ENCODE measurements around the gene HS3ST4.
"Not testable (repeated sequence)": the region's sequence is repeated elsewhere in the genome, so short reads cannot be mapped to it uniquely, and the experiment has no call there.

The HS3ST4 gene

DNA sequence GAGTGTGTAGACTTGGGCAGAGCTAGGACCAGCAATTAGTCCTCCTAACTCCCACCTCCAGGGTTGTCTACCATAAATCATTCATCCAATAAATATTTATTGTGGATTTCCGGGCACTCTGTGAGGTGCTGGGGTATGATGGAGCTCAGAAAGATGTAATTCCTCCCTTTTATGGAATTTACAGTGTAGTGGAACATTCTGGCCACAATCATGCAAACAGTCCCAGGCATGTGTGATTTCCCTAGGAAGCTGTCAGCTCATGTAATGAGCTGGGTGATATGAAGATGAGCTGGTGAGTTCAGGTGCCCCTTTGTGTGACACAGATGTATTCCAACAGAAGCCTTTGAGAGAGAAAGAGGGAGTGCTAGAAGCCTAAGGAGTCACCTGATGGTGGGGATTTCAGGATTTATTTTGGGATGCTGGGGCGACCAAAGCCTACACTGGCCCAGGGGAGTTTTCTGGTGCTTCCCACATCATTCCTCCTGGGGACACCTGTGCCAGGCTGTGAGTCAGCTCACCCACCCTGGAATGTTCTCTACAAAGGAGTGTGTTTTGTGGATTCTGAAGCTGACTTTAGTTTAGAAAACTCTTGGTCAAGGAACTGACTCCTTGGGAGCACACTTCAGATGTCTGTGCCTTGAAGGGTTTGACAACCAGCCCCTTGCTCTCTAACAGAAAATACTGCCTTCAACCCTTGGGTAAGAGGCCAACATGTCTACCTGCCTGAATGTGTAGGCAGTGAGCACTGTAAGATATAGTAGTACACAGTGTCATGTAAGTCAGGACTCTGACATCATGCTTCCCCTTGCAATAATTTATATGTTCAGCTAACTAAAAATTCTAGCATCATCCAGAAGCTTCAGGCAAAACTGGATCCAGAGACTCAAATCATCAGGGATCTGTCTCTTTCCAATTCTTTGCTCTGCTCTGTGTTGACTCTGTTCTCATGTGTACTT lies 42.9 kb downstream of the HS3ST4 start:
- DNase-seq = no peak

DNA sequence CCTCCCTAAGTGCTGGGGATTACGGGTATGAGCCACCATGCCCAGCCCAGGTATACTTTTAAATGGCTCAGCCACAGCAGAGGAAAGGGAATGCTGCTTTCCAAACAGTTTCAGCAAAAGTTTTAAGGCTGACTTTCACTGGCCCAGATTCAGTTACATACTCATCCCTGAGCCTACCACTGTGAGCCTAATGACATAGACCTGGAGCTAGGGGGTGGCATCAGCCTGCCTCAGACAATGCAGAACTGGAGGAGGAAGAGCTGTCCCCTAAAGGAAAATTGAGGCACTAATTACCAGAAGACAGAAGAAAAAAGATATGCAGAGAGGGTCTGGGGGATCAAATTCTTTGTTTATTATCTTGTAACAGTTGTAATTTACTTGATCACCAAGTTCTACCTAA lies 43.9 kb downstream of the HS3ST4 start:
- no peak for DNase-seq

DNA sequence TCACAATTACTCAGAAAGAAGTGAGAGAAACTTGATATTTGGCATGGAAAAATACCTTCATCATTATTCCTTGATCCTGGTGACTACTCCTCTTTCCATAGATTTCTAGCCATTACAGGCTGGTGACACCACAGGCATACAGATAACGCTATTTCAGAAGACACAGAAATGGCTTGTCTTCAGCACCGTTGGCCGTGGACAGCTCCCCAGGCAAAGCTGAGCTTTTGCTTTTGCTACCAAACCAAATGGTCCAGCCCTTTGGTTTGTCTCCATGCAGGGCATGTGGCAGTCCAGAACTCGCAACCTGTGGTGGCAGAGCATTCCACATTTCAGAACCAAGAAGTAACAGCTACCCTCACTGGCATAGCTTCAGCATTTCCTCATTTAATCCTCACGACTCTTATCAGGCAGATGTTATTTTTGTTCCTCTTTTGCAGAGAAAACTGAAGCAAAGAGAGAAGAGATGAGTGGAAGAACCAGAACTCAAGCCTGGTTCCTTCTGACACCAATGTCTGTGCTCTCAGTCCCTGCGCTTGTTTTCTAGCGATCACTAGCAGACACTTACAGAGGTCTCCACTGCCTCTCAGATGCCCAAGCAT lies 55.5 kb downstream of the HS3ST4 start:
- peak in 2 of 3 donors; percentile 6 to 23 for DNase-seq

DNA sequence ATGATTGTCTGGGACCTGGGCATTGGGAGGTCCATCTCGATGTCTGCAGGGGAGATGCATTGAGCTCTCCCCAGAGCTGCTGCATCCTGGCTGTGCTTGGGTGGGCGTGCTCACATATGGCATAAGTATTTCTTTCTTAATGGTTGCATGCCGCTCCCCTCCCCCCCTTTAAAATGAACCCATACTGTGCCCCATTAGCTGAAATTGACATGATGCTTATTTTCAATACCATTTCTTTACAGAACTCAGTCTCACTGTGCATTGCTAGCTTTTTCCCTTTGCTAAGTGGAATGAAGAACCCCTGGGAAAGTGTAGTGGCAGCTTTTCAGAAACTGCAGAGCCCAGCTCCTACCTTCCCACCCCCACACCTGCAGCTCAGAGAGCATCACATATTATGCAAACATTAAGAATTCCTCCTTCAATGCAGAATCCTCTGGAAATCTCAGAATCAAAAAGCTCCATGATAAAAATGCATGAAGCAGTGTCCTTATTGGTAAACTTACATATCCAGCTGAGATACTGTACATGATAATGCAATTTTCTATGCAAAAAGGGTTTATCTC lies 56.4 kb downstream of the HS3ST4 start:
- DNase-seq = no peak

DNA sequence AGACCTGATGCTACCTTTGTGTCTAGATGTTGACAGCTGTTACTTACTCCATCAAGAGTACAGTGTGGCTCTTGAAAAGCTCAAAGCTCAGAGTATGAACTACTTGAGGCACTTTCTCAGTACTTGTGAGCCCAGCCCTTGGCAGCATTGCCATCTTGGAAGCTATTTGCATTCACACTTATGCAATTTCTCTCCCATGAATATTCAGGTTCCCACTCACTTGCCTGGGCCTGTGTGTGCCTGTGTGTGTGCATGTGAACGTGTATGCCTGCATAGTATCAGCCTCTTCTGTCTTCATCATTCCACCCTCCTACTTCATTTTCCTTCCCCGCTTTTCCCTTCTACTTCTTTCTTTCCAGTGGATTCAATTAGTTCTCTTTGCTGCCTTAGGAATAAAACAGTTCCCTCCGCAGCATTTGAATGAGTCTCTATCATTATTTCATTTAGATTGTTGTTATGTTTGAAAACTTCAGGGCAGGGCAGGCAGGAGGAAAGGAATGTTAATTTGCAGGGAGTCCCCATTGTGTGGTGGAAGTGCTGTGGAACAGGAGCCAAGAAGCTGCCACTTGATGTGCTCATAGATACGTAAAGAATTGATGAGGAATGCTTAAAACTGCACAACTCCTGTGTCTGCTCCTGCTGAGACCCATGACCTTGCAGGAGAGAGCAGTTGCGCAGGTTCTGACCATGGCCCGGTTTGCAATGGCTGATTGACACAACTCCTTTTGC lies 58.9 kb downstream of the HS3ST4 start:
- DNase-seq = no peak

DNA sequence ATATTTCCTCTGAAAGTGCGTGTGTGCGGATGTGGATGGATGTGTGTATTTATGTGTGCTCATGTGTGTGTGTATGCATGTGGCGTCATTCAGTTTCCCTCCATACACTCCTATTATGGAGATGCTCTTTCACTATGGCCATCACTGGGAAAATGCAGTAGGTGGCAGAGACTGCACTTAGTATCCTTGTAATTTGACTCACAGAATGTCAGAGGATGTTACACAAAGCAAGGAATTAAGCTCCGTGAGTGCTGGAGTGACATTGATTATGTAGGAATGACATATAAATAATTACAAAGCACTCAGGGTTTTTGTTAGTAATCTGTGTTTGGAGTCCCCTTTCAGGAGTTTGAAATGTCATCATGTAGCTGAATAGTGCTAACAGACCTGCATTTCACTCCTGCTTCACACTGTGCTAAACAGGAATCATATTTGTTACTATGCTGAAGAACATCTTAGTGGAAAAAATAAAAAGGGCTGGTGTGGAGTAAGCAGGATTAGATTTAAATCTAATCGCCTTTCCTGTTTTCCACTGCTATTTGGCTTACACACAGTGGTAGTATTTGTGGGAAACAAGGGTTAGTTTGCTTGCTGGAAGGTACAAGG lies 59.6 kb downstream of the HS3ST4 start:
- DNase-seq = no peak

DNA sequence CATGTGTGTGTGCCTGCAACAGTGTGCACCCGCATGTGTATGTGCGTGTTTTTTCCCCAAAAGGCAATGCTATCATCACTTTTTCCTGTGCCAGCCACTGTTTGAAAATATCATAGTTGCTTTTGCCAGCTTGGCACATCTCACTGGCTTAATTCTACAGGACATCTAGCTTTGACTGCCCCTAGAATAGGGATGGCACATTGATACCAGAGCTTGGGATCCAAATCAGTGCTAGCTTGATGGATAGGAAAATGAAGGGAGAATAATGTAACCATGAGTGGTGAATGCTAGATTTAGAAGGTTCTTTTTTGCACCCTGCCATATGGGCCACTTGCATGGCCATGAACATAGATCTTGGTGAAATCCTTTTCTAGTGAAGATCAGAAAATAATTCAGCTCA lies 72.7 kb downstream of the HS3ST4 start:
- DNase-seq = no peak

DNA sequence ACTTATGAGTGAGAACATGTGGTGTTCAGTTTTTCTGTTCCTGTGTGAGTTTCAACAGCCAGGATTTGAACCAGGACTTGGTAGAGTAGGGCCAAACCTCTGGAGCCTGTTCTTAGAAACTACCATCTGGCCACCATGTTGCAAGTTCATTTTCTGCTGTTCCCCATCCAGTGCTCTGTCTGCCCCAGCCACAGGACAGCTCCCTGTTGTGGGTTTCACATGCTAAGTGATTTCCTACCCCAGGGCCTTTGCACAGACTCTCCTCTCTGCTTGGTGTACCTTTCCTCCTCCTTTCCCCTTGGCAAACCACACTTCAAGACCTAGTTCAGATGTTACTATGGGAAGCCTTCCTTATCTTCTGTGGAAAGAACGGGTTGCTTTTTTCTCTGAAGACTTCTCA lies 79.5 kb downstream of the HS3ST4 start:
- no peak for DNase-seq

DNA sequence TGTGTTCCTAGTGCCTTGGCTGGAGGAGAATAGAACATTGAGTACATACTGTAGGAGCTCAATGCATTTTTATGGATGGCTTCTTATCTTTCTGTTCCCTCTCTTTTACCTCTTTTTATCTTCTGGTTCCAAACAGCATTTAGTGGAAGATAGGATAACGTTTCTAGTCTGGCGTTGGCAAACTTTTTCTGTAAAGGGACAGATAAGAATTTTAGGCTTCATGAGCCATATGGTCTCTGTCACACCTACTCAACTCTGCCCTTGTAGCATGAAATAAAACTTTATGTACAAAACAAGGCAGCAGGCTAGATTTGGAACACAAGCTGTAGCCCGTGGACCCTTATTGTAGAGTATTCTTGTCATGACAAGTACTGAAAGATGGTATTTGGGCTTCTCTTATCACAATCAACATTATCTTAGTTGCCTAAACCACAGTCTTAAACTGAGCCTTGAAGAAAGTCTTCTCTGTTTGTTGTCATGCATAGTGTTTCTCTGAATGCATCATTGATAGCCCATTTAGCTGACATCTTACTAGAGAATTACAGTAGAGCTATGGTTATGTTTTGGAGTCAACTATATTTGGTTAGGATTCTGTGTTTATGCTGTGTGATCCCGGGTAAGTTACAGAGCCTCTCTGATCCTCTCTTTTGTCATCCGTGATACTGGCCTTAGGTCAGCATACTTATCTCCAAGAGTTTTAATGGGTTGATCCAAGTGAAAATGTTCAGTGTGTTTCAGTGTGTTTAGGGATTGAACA lies 80.2 kb downstream of the HS3ST4 start:
- DNase-seq = no peak

DNA sequence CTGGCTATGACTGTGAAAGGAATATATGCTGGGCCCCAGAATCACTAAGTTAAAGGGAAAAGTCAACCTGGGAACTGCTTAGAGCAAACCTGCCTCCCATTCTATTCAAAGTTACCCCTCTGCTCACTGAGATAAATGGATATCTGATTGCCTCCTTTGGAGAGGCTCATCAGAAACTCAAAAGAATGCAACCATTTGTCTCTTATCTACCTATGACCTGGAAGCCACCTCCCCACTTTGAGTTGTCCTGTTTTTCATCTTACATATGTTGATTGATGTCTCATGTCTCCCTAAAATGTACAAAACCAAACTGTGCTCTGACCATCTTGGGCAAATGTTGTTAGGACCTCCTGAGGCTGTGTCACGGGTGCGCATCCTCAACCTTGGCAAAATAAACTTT lies 84.5 kb downstream of the HS3ST4 start:
- DNase-seq = not testable (repeated sequence)

DNA sequence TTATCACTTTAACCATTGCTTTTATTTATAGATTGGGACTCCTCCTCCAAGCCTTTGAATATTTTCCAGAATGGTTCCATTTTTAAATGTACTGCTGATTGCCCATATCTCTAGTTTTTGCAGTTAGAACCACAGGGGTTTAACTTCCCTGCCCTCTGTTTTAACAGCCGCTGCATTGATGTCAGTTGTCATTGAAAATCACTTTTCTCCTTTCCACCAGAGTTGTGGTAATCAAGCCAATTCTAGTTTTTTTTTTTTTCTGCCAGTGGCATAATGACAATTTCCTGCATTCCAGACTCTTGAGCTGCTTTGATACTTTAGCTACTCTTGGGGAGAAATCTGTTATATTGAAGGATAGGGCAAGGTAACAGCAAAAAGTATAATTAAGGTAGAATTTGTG lies 91.5 kb downstream of the HS3ST4 start:
- no peak for DNase-seq

DNA sequence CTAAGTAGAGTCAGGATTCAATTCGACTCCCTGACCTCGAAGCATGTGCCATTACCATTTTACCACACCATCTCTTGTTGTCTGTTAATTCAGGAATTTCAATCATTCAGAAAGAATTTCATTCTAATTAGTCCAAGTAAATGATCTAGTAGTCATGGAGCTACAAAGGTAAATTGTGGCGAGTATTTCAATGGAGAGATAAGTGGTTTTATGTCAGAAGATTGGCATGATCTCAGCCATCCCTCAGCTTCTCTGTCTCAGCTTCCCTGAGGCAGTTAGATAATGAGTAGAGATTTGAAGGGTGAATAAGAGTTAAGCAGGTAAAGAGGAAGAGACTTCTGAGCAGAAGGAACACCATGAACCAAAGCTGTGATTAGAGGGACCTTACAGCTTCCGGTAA lies 93.6 kb downstream of the HS3ST4 start:
- no peak for DNase-seq

DNA sequence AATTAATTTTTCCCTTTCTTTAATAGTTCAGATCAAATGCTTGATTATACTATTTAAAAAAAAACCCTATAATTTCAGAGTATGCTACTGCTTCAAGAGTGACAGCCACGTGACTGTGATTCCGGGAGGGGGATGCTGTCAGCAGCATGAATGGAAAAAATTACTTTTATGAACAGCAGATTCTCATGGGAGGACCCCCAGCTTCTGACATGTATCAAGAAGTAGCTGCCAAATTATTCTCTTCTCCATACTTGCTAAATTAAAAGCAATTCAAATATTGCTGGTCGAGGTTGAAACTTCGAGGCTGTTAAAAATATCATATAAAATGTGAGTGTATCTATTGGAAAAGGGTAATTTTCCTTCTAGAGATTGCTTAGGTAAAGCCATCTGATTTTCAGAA lies 95.0 kb downstream of the HS3ST4 start:
- no peak for DNase-seq

DNA sequence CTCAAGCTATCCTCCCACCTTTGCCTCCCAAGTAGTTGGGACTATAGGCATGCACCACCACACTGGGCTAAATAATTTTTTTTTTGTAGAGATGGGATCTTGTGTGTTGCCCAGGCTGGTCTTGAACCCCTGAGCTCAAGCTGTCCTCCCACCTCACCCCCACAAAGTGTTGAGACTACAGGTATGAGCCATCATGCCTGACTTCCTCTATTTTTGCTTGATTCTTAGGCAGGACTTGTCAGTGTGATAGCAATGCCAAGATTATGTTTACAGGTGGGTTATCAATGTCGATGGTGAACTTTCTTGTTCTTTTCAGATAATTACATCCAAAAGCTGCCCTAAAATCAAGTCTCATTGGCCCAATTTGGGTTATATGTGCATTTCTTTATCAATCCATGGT lies 96.9 kb downstream of the HS3ST4 start:
- DNase-seq = no peak

DNA sequence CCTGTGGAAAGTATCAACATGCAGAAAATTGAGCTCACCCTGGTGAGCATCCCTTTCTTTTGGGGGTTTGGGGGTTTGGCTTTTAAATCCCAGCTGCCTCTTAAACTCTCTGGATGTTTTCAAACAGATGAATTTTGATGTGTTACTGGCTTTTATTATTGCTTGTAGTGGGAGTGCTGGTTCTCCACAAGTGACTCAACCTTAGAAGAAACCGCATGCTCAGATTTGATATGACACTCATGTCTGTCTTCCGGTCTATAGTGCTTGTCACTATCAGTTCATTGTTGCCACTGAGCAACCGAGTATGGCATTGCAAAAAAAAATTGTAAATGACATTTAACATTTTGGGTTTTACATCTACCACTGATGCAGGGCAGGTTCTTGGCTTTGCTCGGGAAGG lies 104.5 kb downstream of the HS3ST4 start:
- DNase-seq = no peak

DNA sequence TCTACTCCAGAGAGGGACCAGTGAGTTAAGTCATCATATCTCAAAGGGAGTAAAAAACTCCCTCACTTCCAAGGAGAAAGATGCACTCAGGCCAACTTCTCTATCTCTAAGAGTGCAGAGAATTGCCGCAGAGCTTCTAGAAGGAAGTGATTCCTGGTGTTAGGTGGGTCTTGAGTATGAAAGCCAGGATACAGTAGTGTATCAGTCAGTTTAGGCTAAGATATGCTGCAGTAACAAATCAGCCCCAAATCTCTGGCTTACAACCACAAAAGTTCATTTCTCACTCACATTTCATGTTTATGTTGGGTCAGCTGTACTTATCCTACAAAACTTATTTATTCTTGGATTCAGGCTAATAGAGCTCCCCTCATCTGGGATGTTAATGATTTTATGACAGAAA lies 106.3 kb downstream of the HS3ST4 start:
- DNase-seq = no peak

DNA sequence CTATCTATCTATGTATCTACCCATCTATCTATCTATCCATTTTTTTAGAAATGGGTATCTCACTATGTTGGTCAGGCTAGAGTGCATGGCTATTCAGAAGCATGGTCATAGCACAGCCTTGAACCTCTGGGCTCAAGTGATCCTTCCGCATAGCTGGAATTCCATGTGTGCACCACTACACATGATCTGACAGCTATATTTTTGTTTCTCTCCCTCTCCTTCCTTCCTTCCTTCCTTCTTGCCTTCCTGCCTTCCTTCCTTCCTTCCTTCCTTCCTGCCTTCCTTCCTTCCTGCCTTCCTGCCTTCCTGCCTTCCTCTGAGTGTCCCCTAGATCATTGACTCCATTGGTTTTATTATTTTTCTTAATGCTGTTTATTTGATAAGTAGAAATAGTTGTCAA lies 108.1 kb downstream of the HS3ST4 start:
- no peak for DNase-seq

DNA sequence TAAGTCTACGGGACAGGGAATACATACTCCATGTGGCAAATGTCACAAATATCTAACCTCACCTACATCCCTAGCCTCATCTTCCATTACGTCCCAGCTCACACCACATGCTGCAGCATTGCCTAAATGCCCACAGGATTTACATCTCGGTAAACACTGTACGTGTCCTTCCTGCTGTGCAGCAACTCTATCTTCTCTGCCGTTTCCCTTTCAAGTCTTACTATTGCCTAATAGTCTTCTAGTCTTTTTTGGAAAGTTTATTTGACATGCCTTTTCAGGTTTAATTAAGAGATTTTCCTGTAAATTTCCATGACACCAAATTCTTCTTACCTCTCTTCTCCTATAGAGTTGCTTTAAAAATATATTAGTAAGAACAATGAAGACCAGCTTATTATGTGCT lies 120.5 kb downstream of the HS3ST4 start:
- no peak for DNase-seq

DNA sequence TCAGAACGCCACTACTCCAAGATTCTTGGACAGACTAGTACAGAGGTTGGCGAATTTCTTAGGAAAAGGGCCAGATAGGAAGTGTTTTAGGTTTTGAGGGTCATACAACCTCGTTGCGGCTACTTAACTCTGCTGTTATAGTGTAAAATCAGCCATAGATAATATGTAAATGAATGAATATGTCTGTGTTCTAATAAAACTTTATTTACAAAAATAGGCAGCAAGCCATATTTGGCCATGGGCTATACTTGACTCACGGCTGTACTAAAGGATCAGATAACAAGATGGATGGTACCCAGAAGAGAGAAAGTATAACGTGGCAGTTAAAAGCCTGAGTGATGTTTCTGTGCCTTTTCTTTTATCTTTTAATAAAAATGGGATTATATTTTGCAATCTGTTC lies 125.5 kb downstream of the HS3ST4 start:
- no peak for DNase-seq

DNA sequence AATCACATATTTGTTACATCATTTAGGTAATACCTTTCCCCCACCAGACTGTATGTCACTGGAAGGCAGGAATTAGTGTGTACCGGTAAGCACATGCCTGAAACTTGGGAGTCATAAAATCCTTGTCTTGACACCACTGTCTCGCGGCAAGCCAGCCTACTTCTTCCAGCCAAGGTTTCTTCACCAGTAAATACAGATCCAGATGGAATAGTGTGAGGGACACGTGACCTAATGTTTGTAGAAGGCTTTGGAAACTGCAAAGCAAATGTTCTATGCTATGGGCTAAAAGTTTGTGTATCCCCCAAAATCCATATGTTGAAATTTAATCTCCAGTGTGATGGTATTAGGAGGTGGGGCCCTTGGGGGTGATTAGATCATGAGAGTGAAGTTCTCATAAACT lies 126.1 kb downstream of the HS3ST4 start:
- DNase-seq = no peak

DNA sequence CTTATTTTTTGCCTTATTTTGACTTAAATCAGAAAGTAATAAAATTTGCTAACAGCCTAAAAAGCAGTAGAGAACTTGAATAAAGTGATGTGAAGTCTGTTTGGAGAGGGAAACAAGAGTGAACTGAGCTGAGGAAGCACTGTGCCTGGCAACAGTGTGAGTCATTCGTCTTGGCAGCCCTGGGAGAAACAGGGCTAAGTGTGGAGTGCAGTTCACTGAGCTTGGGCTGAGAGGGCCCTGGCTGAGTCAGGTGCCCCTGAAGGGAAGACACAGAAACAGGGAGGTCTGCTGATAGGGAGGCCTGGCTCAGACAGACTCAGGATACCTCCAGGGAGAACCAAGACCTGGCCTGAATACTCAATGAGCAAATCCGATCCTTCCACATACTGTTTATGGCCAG lies 132.1 kb downstream of the HS3ST4 start:
- DNase-seq = no peak

DNA sequence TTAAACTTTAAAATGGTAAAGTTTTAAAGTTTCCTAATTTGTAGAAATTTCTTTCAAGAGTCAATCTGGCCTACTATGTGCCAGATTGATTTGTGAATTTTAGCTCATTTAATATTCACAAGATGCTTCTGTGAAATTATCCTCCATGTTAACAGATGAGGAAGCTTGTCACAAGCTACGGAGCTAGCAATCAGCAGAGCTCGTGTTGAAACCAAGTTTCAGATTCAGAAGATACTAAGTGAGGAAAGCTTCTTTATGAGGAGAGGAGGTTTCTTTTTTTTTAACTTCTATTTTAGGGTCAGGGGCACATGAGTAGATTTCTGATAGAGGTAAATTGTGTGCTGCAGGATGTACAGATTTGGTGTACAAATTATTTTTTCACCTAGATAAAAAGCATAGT lies 135.9 kb downstream of the HS3ST4 start:
- DNase-seq = no peak
